Neural cell (in vitro differentiated cells): ENCODE results near the gene URI1.

Experiments
- EZH2 ChIP-seq: fragments of 200-600, 300-800 bp; shearing (Covaris generic), sonication (generic); IDR thresholded peaks from 2 replicates; pipeline ENCODE4 v1.6.1; 2014; ENCODE audit warnings: antibody characterized with exemption, low read length, borderline replicate concordance, mild to moderate bottlenecking; ENCODE audit not compliant: insufficient read depth, poor library complexity, severe bottlenecking
- REST ChIP-seq: IDR thresholded peaks from 2 replicates; pipeline ENCODE4 v1.6.1; 2012; ENCODE audit warnings: borderline replicate concordance
- SMC3 ChIP-seq: fragments of 450-650 bp; conservative IDR thresholded peaks from 2 replicates; pipeline ENCODE4 v1.6.1; 2014; ENCODE audit warnings: antibody characterized with exemption, mild to moderate bottlenecking, moderate library complexity; ENCODE audit not compliant: poor library complexity
- TF ChIP-seq, protein P1 (sequence below): fragments of 450-650 bp; IDR thresholded peaks from 2 replicates; pipeline ENCODE4 v1.5.1; 2014; ENCODE audit warnings: antibody characterized with exemption, mild to moderate bottlenecking, moderate library complexity; ENCODE audit not compliant: poor library complexity, severe bottlenecking

- TF ChIP-seq, protein P1, sequence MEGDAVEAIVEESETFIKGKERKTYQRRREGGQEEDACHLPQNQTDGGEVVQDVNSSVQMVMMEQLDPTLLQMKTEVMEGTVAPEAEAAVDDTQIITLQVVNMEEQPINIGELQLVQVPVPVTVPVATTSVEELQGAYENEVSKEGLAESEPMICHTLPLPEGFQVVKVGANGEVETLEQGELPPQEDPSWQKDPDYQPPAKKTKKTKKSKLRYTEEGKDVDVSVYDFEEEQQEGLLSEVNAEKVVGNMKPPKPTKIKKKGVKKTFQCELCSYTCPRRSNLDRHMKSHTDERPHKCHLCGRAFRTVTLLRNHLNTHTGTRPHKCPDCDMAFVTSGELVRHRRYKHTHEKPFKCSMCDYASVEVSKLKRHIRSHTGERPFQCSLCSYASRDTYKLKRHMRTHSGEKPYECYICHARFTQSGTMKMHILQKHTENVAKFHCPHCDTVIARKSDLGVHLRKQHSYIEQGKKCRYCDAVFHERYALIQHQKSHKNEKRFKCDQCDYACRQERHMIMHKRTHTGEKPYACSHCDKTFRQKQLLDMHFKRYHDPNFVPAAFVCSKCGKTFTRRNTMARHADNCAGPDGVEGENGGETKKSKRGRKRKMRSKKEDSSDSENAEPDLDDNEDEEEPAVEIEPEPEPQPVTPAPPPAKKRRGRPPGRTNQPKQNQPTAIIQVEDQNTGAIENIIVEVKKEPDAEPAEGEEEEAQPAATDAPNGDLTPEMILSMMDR: no peak
- TF ChIP-seq REST (no peak), SMC3 (no peak), EZH2 (no peak)
These were observed 10.1 kb downstream of the URI1 start for GRCh38 chr19:29952177-29952576.
